HL-60 (cell line): ENCODE data around the gene DKK3.

Experiments used
- DNase-seq, 2 experiments: peaks; one replicate each; pipeline ENCODE4 v3.0.0-alpha.2; 2010 to 2020; ENCODE audit warnings: low read depth in 1 of 2, low spot score in 1 of 2
- H3K27ac ChIP-seq: fragments of 250-450 bp; sonication (Bioruptor Pico); replicated peaks from 2 replicates; pipeline ENCODE4 v1.5.1; 2020; ENCODE audit warnings: mild to moderate bottlenecking, moderate library complexity
- H3K27me3 ChIP-seq: fragments of 250-450 bp; sonication (Bioruptor Pico); 2 replicates; pipeline ENCODE4 v1.5.1; 2021; ENCODE audit warnings: mild to moderate bottlenecking, moderate library complexity; ENCODE audit not compliant: insufficient read depth, poor library complexity, severe bottlenecking
- H3K4me3 ChIP-seq: replicated peaks from 2 replicates; pipeline ENCODE4 v1.5.1; 2011; ENCODE audit warnings: mild to moderate bottlenecking, control low read depth, low read length; ENCODE audit not compliant: insufficient read depth
- CTCF ChIP-seq: IDR thresholded peaks from one replicate; pipeline ENCODE4 v1.5.1; 2011; ENCODE audit warnings: low read length, control low read depth, inconsistent platforms; ENCODE audit not compliant: insufficient read depth
- GABPA ChIP-seq: IDR thresholded peaks from 2 replicates; pipeline ENCODE4 v1.6.1; 2012; ENCODE audit warnings: low read depth
- POLR2AphosphoS5 ChIP-seq: IDR thresholded peaks from 2 replicates; pipeline ENCODE4 v1.6.1; 2012; ENCODE audit warnings: low read depth
- REST ChIP-seq: IDR thresholded peaks from 2 replicates; pipeline ENCODE4 v1.6.1; 2012; ENCODE audit warnings: low read depth; ENCODE audit not compliant: insufficient replicate concordance
- SPI1 ChIP-seq: IDR thresholded peaks from 2 replicates; pipeline ENCODE4 v1.6.1; 2012; ENCODE audit warnings: low read depth, mild to moderate bottlenecking, borderline replicate concordance

The DKK3 gene

GRCh38 chr11:12015486-12015885, 7.1 kb upstream of the DKK3 start:
- Histone ChIP-seq H3K27ac (no peak overlapping the region), H3K4me3 (no peak overlapping the region), H3K27me3 (peaks cover 15% of the 10 kb centered on the region)
- TF ChIP-seq SPI1 (no peak), CTCF (no peak), GABPA (no peak), REST (no peak), POLR2AphosphoS5 (no peak)
- no peak for DNase-seq

GRCh38 chr11:12013781-12014180, 5.4 kb upstream of the DKK3 start:
- no peak overlapping the region for H3K27ac ChIP-seq
- H3K27me3 ChIP-seq = peaks cover 28% of the 10 kb centered on the region
- TF ChIP-seq POLR2AphosphoS5 = no peak
- TF ChIP-seq GABPA = no peak
- TF ChIP-seq CTCF = no peak
- TF ChIP-seq SPI1 = no peak
- no peak for TF ChIP-seq REST
- no peak overlapping the region for H3K4me3 ChIP-seq
- no peak for DNase-seq

GRCh38 chr11:12009617-12010321, 1.3 kb upstream of the DKK3 start:
- H3K27me3 ChIP-seq = peaks cover 50% of the 10 kb centered on the region
- no peak overlapping the region for H3K27ac ChIP-seq
- no peak overlapping the region for H3K4me3 ChIP-seq
- TF ChIP-seq POLR2AphosphoS5 (no peak), REST (no peak), CTCF (no peak), SPI1 (no peak), GABPA (no peak)
- DNase-seq = no peak
